Measurements from ENCODE around the gene NOS3.

DNA sequence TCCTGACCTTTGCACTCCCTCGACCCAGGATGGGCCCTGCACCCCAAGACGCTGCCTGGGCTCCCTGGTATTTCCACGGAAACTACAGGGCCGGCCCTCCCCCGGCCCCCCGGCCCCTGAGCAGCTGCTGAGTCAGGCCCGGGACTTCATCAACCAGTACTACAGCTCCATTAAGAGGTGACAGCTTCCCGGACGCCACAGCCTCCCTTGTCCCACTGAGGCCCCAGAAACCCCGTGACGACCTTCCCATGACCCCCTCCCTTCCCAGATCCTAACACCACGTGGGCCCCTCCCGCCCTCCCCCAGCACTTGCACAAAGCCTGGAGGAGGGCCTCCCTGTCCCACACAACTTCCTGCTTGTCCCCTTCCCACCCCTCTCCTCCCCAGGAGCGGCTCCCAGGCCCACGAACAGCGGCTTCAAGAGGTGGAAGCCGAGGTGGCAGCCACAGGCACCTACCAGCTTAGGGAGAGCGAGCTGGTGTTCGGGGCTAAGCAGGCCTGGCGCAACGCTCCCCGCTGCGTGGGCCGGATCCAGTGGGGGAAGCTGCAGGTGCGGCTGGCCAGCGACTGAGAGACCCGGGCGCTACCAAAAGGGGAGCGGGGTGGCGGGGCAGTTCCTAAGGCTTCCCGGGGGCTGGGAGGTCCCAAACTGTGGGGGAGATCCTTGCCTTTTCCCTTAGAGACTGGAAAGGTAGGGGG is 5.7 kb downstream of the NOS3 start:
- TF ChIP-seq, protein P1, sequence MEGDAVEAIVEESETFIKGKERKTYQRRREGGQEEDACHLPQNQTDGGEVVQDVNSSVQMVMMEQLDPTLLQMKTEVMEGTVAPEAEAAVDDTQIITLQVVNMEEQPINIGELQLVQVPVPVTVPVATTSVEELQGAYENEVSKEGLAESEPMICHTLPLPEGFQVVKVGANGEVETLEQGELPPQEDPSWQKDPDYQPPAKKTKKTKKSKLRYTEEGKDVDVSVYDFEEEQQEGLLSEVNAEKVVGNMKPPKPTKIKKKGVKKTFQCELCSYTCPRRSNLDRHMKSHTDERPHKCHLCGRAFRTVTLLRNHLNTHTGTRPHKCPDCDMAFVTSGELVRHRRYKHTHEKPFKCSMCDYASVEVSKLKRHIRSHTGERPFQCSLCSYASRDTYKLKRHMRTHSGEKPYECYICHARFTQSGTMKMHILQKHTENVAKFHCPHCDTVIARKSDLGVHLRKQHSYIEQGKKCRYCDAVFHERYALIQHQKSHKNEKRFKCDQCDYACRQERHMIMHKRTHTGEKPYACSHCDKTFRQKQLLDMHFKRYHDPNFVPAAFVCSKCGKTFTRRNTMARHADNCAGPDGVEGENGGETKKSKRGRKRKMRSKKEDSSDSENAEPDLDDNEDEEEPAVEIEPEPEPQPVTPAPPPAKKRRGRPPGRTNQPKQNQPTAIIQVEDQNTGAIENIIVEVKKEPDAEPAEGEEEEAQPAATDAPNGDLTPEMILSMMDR (IDR thresholded peaks at IDR 0.05; ENCODE audit: extremely low read depth in 1 of 2, insufficient read depth in 1 of 2, low read depth in 1 of 2, low read length in 2 of 2): no peak
- no peak for TF ChIP-seq POLR2A (IDR thresholded peaks at IDR 0.05; ENCODE audit: low read depth, low read length)
- TF ChIP-seq JUN (IDR thresholded peaks at IDR 0.05; ENCODE audit: borderline replicate concordance, insufficient read depth, insufficient read length, low read depth): no peak
- TF ChIP-seq EZH2 (IDR thresholded peaks at IDR 0.05; ENCODE audit: borderline replicate concordance, low read depth, low read length, severe bottlenecking): no peak
- no peak for TF ChIP-seq POLR2AphosphoS5 (IDR thresholded peaks at IDR 0.05; ENCODE audit: insufficient read depth, low read depth, low read length)
- TF ChIP-seq FOS (IDR thresholded peaks at IDR 0.05; ENCODE audit: borderline replicate concordance, insufficient read depth, low read length): no peak
- TF ChIP-seq, protein P2, sequence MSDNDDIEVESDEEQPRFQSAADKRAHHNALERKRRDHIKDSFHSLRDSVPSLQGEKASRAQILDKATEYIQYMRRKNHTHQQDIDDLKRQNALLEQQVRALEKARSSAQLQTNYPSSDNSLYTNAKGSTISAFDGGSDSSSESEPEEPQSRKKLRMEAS (IDR thresholded peaks at IDR 0.05; ENCODE audit: insufficient read depth, insufficient read length): no peak
- TF ChIP-seq MYC (IDR thresholded peaks at IDR 0.05; ENCODE audit: low read depth, low read length): no peak
